ENCODE data around the gene SLAMF7.
"Not testable (repeated sequence)": the region's sequence is repeated elsewhere in the genome, so short reads cannot be mapped to it uniquely, and the experiment has no call there.

Gene SLAMF7

GRCh38 chr1:160739098-160739511 lies at the start of gene SLAMF7:
Gene SLAMF7, plus strand, starts transcription at chr1:160739247. Its CDS starts 55 bp downstream, at chr1:160739302.
- no peak for DNase-seq

GRCh38 chr1:160692390-160692789 lies 46.7 kb upstream of the SLAMF7 start:
- not testable (repeated sequence) for DNase-seq

GRCh38 chr1:160702100-160702499 lies 36.9 kb upstream of the SLAMF7 start:
- no peak for DNase-seq

- DNase-seq, result no peak
These were observed 34.8 kb upstream of the SLAMF7 start for GRCh38 chr1:160704250-160704649.

- DNase-seq, result not testable (repeated sequence)
These were observed 33.8 kb upstream of the SLAMF7 start for GRCh38 chr1:160705212-160705621.

- no peak for DNase-seq
These were observed 33.3 kb upstream of the SLAMF7 start for GRCh38 chr1:160705742-160706141.

- no peak for DNase-seq
These were observed 32.4 kb upstream of the SLAMF7 start for GRCh38 chr1:160706526-160707235.

- DNase-seq, result no peak
These were observed 31.6 kb upstream of the SLAMF7 start for GRCh38 chr1:160707236-160708064.

GRCh38 chr1:160708118-160708517 lies 30.9 kb upstream of the SLAMF7 start:
- no peak for DNase-seq

- no peak for DNase-seq
These were observed 30.2 kb upstream of the SLAMF7 start for GRCh38 chr1:160708801-160709200.

- no peak for DNase-seq
These were observed 29.3 kb upstream of the SLAMF7 start for GRCh38 chr1:160709715-160710114.

GRCh38 chr1:160710517-160711252 lies 28.4 kb upstream of the SLAMF7 start:
- no peak for DNase-seq

GRCh38 chr1:160711276-160711601 lies 27.8 kb upstream of the SLAMF7 start:
- DNase-seq, result no peak

- DNase-seq, result no peak
These were observed 27.3 kb upstream of the SLAMF7 start, which contains the start of gene CD48 for GRCh38 chr1:160711602-160712311. Gene CD48, minus strand, starts transcription at chr1:160711822. Its CDS starts 59 bp downstream, at chr1:160711763.

GRCh38 chr1:160712525-160713080 lies 26.4 kb upstream of the SLAMF7 start:
- DNase-seq, result not testable (repeated sequence)

- DNase-seq, result no peak
These were observed 25.9 kb upstream of the SLAMF7 start for GRCh38 chr1:160713161-160713560.

- not testable (repeated sequence) for DNase-seq
These were observed 24.9 kb upstream of the SLAMF7 start for GRCh38 chr1:160714034-160714648.

- no peak for DNase-seq
These were observed 23.0 kb upstream of the SLAMF7 start for GRCh38 chr1:160716013-160716412.

- no peak for DNase-seq
These were observed 21.7 kb upstream of the SLAMF7 start for GRCh38 chr1:160717306-160717705.

GRCh38 chr1:160718210-160718609 lies 20.8 kb upstream of the SLAMF7 start:
- no peak for DNase-seq

- no peak for DNase-seq
These were observed 18.5 kb upstream of the SLAMF7 start for GRCh38 chr1:160720356-160721085.

Data from NCI-H2107 (cell line).